ENCODE measurements around the gene THOC1.

DNA sequence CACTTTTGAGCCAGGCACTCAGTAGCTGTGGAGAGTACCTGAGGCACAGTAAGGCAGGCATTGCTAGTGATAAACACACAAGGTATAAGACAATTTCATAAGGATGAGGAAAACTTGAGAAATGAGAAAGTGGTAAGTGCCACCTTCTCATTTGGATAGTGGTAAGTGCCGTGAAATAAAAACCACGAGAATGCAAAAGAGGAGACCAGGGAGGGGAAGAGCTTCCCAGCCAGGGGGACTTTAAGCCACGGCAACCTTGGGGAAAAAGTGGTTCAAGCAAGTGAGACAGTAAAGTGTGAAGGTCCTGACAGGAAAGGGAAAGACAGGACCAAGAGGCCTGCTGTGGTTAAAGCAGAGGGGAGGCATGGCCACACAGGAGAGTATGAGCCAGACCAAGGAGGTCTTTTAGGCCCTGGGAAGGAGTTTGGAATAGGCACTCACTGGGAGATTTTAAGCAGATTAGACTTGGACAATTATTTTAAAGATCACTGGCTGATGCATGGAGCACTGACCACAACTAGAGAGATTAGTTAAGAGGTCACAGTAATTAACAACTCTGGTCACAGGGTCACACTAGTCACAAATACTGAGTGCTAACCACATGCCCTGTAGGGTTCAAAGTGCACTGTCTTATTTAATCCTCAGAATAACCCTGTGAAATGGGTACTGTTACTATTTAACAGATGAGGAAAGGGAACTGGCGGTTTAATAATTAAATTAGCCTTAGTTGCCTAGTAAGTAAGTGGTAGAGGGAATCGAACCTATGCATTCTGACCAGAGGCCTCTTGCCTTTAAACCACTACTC is 50.1 kb downstream of the THOC1 start:
- TF ChIP-seq, protein P1, sequence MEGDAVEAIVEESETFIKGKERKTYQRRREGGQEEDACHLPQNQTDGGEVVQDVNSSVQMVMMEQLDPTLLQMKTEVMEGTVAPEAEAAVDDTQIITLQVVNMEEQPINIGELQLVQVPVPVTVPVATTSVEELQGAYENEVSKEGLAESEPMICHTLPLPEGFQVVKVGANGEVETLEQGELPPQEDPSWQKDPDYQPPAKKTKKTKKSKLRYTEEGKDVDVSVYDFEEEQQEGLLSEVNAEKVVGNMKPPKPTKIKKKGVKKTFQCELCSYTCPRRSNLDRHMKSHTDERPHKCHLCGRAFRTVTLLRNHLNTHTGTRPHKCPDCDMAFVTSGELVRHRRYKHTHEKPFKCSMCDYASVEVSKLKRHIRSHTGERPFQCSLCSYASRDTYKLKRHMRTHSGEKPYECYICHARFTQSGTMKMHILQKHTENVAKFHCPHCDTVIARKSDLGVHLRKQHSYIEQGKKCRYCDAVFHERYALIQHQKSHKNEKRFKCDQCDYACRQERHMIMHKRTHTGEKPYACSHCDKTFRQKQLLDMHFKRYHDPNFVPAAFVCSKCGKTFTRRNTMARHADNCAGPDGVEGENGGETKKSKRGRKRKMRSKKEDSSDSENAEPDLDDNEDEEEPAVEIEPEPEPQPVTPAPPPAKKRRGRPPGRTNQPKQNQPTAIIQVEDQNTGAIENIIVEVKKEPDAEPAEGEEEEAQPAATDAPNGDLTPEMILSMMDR (IDR thresholded peaks at IDR 0.05), result no peak
- TF ChIP-seq EZH2phosphoT487 (IDR thresholded peaks at IDR 0.05), result no peak
